Astrocyte (in vitro differentiated cells and primary cell): ENCODE measurements around the gene ABCF1. TPM values are rescaled to one million over a fixed set of nuclear protein-coding genes. Genes with fewer than 3 reads are reported as not detected.
"Not testable (repeated sequence)": the region's sequence is repeated elsewhere in the genome, so short reads cannot be mapped to it uniquely, and the experiment has no call there.

ENCODE experiments used
- DNase-seq: peaks from one replicate; pipeline ENCODE4 v3.0.0-alpha.2; 2010; ENCODE audit warnings: low read depth
- FAIRE-seq: peaks from 2 replicates; lab custom pipeline; 2011; peaks lifted over from hg19 to GRCh38; lab: Jason Lieb, UNC
- H2AFZ ChIP-seq: 2 replicates; pipeline ENCODE4 v1.6.0; 2012; ENCODE audit warnings: low read depth, low read length, inconsistent platforms
- H3K27ac ChIP-seq: 2 replicates; pipeline ENCODE4 v1.5.1; 2011; ENCODE audit warnings: low read depth, low read length, inconsistent platforms
- H3K27me3 ChIP-seq: 2 replicates; pipeline ENCODE4 v1.6.0; 2011; ENCODE audit warnings: low read length, inconsistent platforms; ENCODE audit not compliant: insufficient read depth
- H3K36me3 ChIP-seq: 2 replicates; pipeline ENCODE4 v1.5.1; 2011; ENCODE audit warnings: low read length, inconsistent platforms; ENCODE audit not compliant: insufficient read depth
- H3K4me1 ChIP-seq: 2 replicates; pipeline ENCODE4 v1.5.1; 2011; ENCODE audit warnings: low read length, inconsistent platforms; ENCODE audit not compliant: insufficient read depth
- H3K4me2 ChIP-seq: 2 replicates; pipeline ENCODE4 v1.6.0; 2012; ENCODE audit warnings: low read length, inconsistent platforms
- H3K4me3 ChIP-seq: 2 replicates; pipeline ENCODE4 v1.5.1; 2011; ENCODE audit warnings: low read depth, mild to moderate bottlenecking, low read length, inconsistent platforms; ENCODE audit not compliant: insufficient read depth
- H3K79me2 ChIP-seq: 2 replicates; pipeline ENCODE4 v1.6.0; 2012; ENCODE audit warnings: mild to moderate bottlenecking, low read length, inconsistent platforms; ENCODE audit not compliant: insufficient read depth
- H3K9ac ChIP-seq: 2 replicates; pipeline ENCODE4 v1.6.0; 2012; ENCODE audit warnings: mild to moderate bottlenecking, low read length, inconsistent platforms
- H3K9me3 ChIP-seq: 2 replicates; pipeline ENCODE4 v1.5.1; 2012; ENCODE audit warnings: low read depth, mild to moderate bottlenecking, low read length, inconsistent platforms; ENCODE audit not compliant: insufficient read depth
- H4K20me1 ChIP-seq: 2 replicates; pipeline ENCODE4 v1.6.0; 2012; ENCODE audit warnings: low read length, inconsistent platforms; ENCODE audit not compliant: insufficient read depth
- H3K27ac Mint-ChIP-seq: one replicate; pipeline ENCODE4 v1.8.0; 2021; ENCODE audit warnings: mild to moderate bottlenecking, mixed read lengths; ENCODE audit not compliant: unreplicated experiment
- H3K27me3 Mint-ChIP-seq: one replicate; pipeline ENCODE4 v1.8.0; 2021; ENCODE audit warnings: low read depth, mixed read lengths; ENCODE audit not compliant: unreplicated experiment
- H3K36me3 Mint-ChIP-seq: one replicate; pipeline ENCODE4 v1.8.0; 2021; ENCODE audit warnings: low read depth, mixed read lengths; ENCODE audit not compliant: unreplicated experiment
- H3K4me1 Mint-ChIP-seq: one replicate; pipeline ENCODE4 v1.8.0; 2021; ENCODE audit warnings: low read depth, mixed read lengths; ENCODE audit not compliant: unreplicated experiment
- H3K4me3 Mint-ChIP-seq: one replicate; pipeline ENCODE4 v1.8.0; 2021; ENCODE audit warnings: mild to moderate bottlenecking, moderate library complexity, mixed read lengths; ENCODE audit not compliant: unreplicated experiment
- H3K9me3 Mint-ChIP-seq: one replicate; pipeline ENCODE4 v1.8.0; 2021; ENCODE audit warnings: mild to moderate bottlenecking, mixed read lengths; ENCODE audit not compliant: unreplicated experiment
- CTCF ChIP-seq: IDR thresholded peaks from 2 replicates; pipeline ENCODE4 v1.5.1; 2011; ENCODE audit warnings: low read depth, mild to moderate bottlenecking, inconsistent platforms, low read length, moderate library complexity; ENCODE audit not compliant: insufficient read depth
- EZH2 ChIP-seq: IDR thresholded peaks from 2 replicates; pipeline ENCODE4 v1.6.1; 2012; ENCODE audit warnings: mild to moderate bottlenecking, low read length, inconsistent platforms; ENCODE audit not compliant: insufficient read depth
- total RNA-seq: library from RNA; stranded (reverse); gene quantifications from 2 replicates; pipeline ENCODE4 v1.2.1, GENCODE V29; 2021

ABCF1 gene
- total RNA-seq, 1 donor from 2014 or later: 60.3 TPM

GRCh38 chr6:30597315-30598144 is 26.3 kb downstream of the ABCF1 start:
- H3K4me2 ChIP-seq, FAIRE-seq, H3K27me3 ChIP-seq, H3K4me1 Mint-ChIP-seq, H3K79me2 ChIP-seq, H3K9me3 Mint-ChIP-seq, H3K4me3 ChIP-seq, H2AFZ ChIP-seq, H3K9ac ChIP-seq, H3K27ac ChIP-seq, H3K4me3 Mint-ChIP-seq, H3K27me3 Mint-ChIP-seq, H3K4me1 ChIP-seq, H3K9me3 ChIP-seq: not testable (repeated sequence)
- H3K27ac Mint-ChIP-seq: peak overlapping the region; percentile 82
- Histone ChIP-seq H3K36me3 (peaks cover 24% of the 10 kb centered on the region), H4K20me1 (peaks cover 41% of the 10 kb centered on the region)
- peak; percentile 81 for TF ChIP-seq CTCF
- peaks cover 15% of the 10 kb centered on the region for H3K36me3 Mint-ChIP-seq
- DNase-seq: peak; percentile 57

GRCh38 chr6:30598912-30599624 is 27.8 kb downstream of the ABCF1 start:
- no peak overlapping the region for H3K4me3 ChIP-seq
- H3K4me1 Mint-ChIP-seq: no peaks in the 10 kb centered on the region
- H3K36me3 ChIP-seq: peaks cover 36% of the 10 kb centered on the region
- peaks cover 54% of the 10 kb centered on the region for H4K20me1 ChIP-seq
- no peak overlapping the region for H3K4me2 ChIP-seq
- H2AFZ ChIP-seq: no peak overlapping the region
- H3K4me3 Mint-ChIP-seq: no peak overlapping the region
- H3K27ac Mint-ChIP-seq: no peak overlapping the region
- H3K9me3 ChIP-seq: no peaks in the 10 kb centered on the region
- peaks cover 25% of the 10 kb centered on the region for H3K36me3 Mint-ChIP-seq
- no peak overlapping the region for H3K27ac ChIP-seq
- no peak for DNase-seq
- H3K79me2 ChIP-seq: peaks cover 7% of the 10 kb centered on the region
- H3K9me3 Mint-ChIP-seq: no peaks in the 10 kb centered on the region
- no peak overlapping the region for H3K9ac ChIP-seq
- no peak for FAIRE-seq
- TF ChIP-seq CTCF: no peak
- no peak for TF ChIP-seq EZH2
- no peaks in the 10 kb centered on the region for H3K4me1 ChIP-seq
- H3K27me3 ChIP-seq: no peaks in the 10 kb centered on the region
- H3K27me3 Mint-ChIP-seq: no peaks in the 10 kb centered on the region
